HG02981 (cell line): ENCODE data around the gene TCHHL1.

ENCODE experiments used
- ATAC-seq: cut with Tn5 transposase; IDR thresholded peaks from one replicate; pipeline ENCODE4 v1.9.1; 2021; ENCODE audit warnings: mild to moderate bottlenecking, moderate library complexity; ENCODE audit not compliant: unreplicated experiment

The TCHHL1 gene

DNA sequence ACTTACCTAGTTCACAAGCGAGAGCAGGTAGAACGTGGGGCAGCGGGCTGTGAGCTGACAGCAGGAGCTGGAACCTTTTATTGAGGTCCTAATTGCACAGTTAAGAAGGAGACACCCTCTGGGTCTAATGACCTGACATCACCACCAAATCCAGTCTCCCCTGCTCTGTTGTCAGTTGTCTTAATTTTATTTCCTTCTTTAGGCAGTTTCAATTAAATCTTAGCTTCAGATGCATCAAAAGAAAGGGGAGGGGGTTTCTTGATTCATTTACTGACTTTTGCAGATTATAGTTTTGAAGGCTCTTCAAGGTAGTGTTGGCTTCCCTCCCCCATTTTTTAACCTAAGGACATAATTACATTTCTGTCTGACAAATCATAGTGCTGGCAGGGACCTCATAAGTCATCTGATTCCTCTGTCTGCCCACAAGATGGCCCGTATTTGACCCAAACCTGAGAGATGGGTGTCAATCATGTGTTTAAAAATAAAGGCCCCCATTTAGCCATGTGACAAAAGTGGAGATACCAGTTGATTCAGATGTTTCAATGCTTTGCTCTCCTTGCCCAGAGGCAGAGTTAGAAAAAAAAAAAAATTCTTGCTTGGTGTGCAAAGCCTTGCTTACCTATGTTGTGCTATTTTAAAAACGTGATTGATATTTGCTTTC, at the start of gene TCHHL1:
Gene TCHHL1, minus strand, starts transcription at position 51 of the 661 bp plus-strand sequence. CDS start 921 bp downstream, outside the sequence.
- ATAC-seq, result no peak

DNA sequence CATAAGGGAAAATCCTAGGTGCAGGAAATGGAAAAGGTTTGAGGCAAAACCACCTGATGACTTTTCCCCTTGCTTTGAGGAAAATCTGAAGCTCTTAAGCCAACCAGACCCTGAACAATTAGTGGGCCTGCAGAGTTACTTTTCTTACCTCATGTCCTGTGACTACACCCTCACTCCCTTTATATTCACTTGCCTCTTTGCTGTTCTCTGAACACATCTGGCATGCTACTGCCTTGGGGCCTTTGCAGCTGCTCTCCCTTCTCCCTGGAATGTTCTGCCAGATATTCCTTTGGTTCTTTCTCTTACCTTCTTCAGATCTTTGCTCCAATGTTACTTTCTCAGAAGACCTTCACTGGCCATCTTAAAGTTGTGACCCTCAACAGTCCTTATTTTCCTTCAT, 48.4 kb upstream of the TCHHL1 start:
- ATAC-seq, result no peak

DNA sequence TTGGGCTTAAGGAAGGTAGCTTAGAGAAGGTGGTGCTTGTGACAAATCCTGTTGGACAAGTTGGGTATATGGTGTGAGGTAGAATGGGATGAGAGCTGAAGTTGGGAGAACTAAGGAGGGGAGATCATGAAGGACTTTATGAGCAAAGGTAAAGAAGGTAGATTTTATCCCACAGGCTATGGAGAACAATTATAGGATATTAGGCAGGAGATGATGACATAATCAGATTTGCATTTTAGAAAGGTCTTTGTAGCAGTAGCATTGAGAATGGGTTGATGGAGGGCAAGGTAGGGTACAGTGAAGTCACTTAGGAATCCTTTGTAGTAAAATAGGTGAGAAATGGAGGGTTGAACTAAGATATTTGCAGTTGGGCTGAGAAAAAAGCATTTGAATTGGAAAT, 41.3 kb upstream of the TCHHL1 start:
- no peak for ATAC-seq

DNA sequence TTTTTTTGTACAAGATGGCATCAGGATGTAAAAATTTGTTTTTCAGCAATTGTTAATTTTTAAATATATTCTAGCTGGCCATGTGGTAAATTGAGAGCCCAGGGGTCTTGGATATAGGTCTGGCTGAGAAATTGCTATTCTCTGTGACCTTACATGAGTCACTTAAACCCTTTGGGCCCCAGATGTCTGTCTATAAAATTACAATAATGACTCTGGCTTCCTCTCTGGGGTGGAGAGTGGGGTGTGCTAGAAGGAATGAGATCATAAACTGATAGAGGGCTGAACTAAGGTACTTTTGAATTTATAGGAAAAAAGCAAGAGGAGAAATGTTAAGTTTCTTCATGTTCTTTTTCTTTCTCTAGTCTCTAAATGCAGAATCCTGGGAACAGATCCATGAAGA, 38.8 kb upstream of the TCHHL1 start:
- ATAC-seq, result no peak

DNA sequence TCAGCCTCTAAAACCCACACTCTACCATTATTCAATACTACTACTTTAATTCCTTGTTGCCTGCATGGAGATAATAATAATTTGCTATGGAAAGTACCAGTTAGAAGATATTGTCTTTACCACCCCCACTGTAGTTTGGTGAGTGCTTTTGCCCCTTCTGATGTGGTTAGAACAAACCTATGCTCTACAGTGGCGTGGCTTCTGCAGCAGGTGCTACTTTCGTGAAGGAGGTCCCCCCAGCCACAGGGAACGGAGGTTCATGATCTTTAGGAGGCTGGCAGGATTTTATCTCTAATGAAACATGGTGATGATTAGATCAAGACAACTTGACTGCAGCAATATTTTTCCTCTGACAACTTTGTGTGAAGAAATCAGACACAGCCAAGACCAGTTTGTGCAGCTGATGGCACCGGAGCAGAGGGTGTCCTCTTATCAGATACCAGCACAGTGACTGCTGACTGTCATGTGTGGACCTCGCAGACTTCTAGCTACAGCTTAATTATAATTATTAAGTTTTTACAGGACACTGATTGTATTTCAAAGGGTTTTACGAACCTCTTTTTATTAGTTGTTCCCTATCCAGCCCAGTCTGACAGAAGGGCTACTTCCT, 37.1 kb upstream of the TCHHL1 start:
- no peak for ATAC-seq

DNA sequence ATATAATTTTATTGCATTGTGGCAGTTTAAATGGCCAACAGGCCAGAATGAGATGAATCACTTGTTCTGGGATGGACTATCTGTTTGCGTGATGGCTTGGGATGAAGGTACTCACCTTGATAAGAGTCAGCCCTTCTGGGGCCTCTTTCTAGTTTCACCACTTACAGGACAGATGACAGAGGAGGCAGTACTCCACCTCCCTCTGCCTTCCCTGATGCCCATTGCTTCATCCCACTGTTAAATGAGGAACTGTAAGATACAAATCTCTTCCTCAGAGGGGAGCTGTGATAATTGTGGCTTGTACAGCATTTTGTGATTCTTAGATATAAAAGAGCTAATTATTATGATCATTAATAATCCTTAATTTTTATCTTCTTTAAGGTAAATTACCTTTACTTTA, 30.1 kb upstream of the TCHHL1 start:
- ATAC-seq, result no peak

DNA sequence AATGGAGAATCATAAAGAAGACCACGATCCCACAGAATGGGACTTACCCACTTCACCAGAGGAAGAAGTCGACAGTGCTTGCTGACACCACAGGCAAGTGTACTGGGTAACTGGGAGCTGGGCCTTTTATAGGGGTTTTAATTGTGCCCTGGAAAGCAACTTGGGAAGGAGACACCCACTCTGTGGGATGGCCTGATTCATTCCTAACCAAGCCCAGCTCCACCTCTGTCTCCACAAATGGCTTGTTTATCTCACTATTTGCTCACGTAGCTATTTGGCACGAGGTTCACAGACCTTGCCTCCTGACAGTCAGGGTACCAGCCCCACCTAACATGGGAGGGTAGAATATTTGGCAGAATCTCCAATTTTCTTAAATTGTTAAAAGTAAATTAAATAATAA, 26.5 kb upstream of the TCHHL1 start, which contains the start of gene TCHH:
Gene TCHH, minus strand, starts transcription at position 101 of the 400 bp plus-strand sequence. CDS start 1,364 bp downstream, outside the sequence.
- no peak for ATAC-seq

DNA sequence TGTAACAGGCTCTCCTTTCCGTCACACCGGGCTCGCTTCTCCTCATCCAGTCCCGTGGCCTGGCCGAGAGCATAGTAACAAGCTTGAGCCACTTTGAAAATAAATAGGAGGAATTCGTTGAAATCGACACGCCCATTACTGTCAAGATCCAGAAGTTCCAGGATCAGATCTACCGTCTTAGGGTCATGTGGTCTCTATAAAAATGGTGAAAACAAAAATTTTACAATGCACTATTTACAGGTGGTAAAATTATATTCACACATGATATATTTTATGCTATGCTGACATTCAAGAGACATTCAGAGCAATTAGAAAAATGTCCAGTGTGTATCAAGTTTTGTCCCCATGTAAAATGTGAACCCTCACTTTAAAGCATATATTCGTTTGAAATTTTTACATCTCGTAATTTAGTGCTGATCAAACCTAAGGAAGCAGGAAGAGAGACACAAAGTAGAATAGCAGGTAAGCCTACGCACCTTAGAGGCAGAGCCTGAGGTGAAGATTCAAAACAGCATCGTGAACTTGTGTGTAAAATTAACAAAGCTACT, 24.1 kb upstream of the TCHHL1 start:
- no peak for ATAC-seq

DNA sequence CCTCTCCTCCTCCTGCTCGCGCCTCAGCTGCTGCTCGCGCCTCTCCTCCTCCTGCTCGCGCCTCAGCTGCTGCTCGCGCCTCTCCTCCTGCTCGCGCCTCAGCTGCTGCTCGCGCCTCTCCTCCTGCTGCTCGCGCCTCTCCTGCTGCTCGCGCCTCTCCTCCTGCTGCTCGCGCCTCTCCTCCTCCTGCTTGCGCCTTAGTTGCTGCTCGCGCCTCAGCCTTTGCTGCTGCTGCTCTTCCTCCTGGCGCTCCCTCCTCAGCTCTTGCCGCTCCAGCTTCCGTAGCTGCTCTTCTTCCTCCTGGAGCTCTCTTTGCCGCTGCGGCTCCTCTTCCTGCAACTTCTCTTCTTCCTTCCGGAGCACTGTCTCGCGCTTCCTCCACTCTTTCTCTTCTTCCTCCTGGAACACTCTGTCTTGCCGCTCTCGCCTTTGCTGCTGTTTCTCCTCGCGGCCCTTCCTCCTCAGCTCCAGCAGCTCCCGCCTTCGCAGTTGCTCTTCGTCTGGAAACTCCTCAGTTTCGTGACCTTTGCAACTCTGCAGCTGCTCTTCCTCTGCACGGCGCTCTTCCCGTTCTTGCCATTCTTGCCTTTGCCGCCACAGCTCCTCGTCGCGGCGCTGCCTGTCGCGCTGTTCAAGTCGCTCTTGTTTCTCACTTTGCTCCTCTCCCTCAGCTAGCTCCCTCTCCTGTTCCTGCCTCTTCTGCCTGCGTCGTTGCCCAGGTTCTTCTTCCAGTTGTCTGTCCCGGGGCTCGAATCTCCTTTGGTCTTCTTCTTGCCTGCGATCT, 23.4 kb upstream of the TCHHL1 start:
- no peak for ATAC-seq

DNA sequence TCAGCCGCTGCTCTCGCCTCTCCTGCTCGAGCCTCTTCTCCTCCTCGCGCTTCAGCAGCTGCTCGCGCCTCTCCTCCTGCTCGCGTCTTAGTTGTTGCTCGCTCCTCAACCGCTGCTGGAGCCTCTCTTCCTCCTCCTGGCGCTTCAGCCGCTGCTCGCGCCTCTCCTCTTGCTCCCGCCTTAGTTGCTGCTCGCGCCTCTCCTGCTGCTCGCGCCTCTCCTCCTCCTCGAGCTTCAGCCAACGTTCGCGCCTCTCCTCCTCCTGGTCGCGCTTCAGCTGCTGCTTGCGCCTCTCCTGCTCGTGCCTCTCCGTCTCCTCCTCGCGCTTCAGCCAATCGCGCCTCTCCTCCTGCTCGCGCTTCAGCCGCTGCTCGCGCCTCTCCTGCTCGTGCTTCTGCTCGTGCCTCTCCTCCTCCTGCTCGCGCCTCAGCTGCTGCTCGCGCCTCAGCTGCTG, 22.7 kb upstream of the TCHHL1 start:
- no peak for ATAC-seq

DNA sequence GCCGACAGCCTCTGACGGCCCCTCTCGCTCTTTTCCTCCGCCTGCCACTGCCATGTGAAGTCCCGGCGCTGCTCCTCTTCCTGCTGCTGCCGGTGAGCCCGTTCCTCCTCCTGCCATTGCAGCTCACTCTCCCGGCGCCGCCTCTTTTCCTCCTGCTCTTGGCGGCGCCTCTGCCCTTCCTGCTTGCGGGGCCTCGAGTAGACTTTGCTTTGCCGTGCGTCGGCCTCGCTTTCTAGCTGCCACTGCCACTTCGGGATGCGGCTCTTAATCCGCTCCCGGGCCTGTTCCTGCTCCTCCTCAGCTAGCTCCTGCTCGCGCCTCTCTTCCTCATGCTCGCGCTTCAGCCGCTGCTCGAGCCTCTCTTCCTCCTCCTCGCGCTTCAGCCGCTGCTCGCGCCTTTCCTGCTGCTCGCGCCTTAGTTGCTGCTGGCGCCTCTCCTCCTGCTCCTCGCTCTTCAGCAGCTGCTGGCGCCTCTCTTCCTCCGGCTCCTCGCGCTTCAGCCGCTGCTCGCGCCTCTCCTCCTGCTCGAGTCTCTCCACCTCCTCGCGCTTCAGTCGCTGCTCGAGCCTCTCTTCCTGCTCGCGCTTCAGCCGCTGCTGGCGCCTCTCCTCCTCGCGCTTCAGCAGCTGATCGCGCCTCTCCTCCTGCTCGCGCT, 22.1 kb upstream of the TCHHL1 start:
- no peak for ATAC-seq

DNA sequence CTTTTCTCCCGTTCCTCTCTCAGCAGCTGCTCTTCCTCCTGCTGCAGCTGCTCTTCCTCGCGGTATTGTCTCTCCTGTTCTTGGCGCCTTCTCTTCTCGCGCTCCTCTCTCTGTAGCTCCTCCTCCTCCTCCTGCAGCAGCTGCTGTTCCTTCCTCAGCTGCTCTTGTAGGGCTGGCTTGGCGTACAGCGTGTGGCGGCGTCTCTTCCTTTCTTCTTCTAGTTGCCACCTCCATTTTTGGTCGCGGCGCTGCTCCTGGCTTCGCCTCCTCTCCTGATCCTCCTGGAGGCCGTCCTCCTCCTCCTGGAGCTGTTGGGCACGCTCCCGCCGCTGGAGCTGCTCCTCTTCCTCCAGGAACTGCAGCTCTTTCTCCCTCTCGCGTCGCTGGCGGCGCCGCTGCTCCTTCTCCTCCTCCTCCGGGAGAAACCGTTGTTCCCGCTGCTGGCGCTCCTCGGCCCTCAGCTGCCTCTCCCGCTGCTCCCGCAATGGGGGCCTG, 21.5 kb upstream of the TCHHL1 start:
- no peak for ATAC-seq

DNA sequence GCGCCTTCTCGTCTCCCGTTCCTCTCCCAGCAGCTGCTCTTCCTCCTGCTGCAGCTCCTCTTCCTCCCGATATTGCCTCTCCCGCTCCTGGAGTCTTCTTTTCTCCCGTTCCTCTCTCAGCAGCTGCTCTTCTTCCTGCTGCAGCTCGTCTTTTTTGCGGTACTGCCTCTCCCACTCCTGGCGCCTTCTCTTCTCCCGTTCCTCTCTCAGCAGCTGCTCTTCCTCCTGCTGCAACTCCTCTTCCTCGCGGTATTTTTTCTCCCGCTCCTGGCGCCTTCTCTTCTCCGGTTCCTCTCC, 21.1 kb upstream of the TCHHL1 start:
- no peak for ATAC-seq

DNA sequence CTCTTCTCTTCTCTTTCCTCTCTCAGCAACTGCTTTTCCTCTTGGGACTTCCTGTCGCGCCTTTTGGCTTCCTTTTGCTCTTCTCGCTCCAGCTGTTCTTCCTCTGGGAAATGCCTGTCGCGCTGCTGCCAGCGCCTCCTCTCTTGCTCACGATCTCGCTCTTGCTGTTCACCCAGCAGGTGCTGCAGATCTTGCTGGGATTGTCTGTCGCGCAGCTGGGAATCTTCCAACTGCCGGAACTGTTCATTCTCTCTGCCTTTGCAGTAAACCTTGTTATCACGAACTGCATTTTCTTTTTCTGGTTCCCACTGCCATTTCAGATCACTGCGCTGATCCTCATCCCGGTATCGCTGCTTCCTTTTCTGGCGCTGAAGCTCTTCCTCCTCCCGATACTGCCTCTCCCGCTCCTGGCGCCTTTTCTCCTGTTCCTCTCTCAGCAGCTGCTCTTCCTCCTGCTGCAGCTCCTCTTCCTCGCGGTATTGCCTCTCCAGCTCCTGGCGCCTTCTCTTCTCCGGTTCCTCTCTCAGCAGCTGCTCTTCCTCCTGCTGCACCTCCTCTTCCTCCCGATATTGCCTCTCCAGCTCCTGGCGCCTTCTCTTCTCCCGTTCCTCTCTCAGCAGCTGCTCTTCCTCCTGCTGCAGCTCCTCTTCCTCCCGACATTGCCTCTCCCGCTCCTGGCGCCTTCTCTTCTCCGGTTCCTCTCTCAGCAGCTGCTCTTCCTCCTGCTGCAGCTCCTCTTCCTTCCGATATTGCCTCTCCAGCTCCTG, 20.6 kb upstream of the TCHHL1 start:
- no peak for ATAC-seq

DNA sequence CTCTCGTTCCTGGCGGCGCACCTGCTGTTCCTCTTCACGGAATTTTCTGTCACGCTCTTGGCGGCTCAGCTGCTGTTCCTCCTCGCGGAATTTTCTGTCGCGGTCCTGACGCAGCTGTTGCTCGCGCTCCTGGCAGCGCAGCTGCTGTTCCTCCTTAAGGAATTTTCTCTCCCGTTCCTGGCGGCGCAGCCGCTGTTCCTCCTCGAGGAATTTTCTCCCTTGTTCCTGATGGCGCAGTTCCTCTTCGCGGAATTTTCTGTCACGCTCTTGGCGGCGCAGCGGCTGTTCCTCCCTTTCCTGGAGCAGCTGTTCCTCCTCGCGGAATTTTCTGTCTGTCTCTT, 20.0 kb upstream of the TCHHL1 start:
- no peak for ATAC-seq

DNA sequence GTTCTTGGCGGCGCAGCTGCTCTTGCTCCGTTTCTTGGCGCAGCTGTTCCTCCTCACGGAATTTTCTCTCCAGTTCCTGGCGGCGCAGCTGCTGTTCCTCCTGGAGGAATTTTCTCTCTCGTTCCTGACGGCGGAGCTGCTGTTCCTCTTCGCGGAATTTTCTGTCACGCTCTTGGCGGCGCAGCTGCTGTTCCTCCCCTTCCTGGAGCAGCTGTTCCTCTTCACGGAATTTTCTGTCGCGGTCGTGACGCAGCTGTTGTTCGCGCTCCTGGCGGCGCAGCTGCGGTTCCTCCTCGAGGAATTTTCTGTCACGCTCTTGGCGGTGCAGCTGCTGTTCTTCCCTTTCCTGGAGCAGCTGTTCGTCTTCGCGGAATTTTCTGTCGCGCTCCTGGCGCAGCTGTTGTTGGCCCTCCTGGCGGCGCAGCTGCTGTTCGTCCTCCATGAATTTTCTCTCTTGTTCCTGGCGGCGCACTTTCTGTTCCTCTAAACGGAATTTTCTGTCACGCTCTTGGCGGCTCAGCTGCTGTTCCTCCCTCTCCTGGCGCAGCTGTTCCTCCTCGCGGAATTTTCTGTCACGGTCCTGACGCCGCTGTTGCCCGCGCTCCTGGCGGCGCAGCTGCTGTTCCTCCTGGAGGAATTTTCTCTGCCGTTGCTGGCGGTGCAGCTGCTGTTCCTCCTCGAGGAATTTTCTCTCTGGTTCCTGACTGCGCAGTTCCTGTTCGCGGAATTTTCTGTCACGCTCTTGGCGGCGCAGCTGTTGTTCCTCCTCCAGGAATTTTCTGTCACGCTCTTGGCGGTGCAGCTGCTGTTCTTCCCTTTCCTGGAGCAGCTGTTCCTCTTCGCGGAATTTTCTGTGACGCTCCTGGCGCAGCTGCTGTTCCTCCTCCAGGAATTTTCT, 19.4 kb upstream of the TCHHL1 start:
- no peak for ATAC-seq

DNA sequence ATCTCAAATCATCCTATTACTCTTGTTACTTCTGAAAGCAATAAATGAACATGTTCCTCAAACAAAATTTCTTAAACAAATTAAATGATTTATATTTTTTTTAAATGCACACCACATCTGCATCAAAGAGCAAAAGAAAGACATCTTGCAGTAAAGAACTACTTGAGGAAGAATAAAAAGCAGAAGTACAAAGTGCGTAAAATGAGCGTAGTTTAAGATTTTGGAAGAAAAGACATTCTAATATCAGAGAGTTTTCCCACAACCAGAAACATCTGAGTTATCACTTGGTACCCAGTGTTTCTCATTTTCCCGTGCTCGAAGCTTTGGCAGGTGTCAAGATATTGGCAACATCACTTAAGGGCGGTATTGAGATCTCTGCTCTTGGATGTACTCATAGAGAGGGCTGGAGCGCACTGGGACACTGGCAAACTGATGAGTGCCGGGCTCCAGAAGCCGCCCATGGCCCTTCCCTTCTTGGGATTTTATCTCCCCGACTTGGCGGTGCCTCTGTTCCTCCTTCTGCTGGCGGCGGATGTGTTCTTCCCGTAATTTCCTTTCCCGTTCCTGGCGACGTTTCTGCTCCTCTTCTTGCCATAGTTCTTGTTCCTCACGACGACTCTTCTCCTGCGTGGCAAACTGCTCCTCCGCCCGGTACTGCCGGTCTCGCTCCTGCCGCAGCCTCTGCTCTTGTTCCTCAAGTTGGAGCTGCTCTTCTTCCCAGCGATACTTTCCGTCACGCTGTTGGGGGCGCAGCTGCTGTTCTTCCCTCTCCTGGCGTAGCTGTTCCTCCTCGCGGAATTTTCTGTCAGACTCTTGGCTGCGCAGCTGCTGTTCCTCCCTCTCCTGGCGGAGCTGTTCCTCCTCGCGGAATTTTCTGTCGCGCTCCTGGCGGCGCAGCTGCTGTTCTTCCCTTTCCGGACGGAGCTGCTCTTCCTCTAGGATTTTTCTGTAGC, 18.4 kb upstream of the TCHHL1 start:
- ATAC-seq, result no peak

DNA sequence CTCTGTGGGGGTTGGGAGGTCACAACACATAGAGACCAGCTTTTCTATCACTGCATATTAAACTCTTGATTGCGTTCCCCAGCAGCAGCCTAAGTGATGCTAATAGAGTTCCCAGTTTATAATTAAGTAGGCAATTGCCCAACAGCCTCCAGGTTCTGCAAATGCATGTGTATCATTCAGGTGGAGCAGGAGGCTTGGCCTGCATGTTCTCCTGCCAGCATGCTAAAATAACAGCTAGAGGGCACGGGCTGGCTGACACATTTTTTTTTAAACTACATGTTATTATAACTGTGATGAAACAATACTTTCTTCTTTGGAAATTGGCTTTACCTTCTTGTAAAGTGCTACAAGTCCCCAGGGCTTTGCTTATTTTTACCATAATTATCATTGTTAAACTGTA, 16.0 kb upstream of the TCHHL1 start:
- ATAC-seq, result no peak
